K562 (cell line): ENCODE measurements around the gene TNFSF4. TPM values are rescaled to one million over a fixed set of nuclear protein-coding genes. Genes with fewer than 3 reads are reported as not detected.

Experiments
- CREBBP ChIP-seq: IDR thresholded peaks from one replicate; pipeline ENCODE4 v1.6.1; 2012; ENCODE audit warnings: low read depth, mild to moderate bottlenecking, control low read depth, inconsistent platforms, low read length
- EP300 ChIP-seq: IDR thresholded peaks from 2 replicates; pipeline ENCODE4 v1.6.1; 2012; ENCODE audit warnings: low read length, improper control_type of control experiment
- FUS ChIP-seq: fragments of 200-400 bp; formaldehyde crosslinking; optimal IDR thresholded peaks from 2 replicates; pipeline ENCODE3; 2017; ENCODE audit warnings: low read depth, low read length
- HES1 ChIP-seq: fragments of 450-650 bp; IDR thresholded peaks from 2 replicates; pipeline ENCODE4 v1.6.1; 2016; ENCODE audit warnings: low read depth, mild to moderate bottlenecking, moderate library complexity
- ZBTB40 ChIP-seq, 2 experiments: fragments of 450-650 bp in 1 of 2; sonication (generic) in 1 of 2; formaldehyde crosslinking in 1 of 2; IDR thresholded peaks; 2 replicates each; pipeline versions ENCODE4 v1.7.1 to v1.9.0; 2016 to 2022; ENCODE audit warnings: inconsistent platforms in 1 of 2, mild to moderate bottlenecking in 1 of 2, missing genetic modification reagents in 1 of 2
- polyA plus RNA-seq, 8 experiments: library from polyadenylated mRNA; depleted of rRNA in 4 of 8; stranded (reverse) in 5 of 8; unstranded in 3 of 8; fragments of >200 nt; fragmentation: Nextera tagmentation in 2 of 8; fragmentation: Illumina TruSeq in 1 of 8; extraction: Ambion mirVana in 2 of 8; extraction: Trizol in 1 of 8; gene quantifications; 2 replicates each; pipeline versions ENCODE4 v1.2.1 to v1.2.3, GENCODE V29; 2011 to 2014; ENCODE audit warnings: inconsistent platforms in 1 of 8, missing spikeins in 1 of 8
- total RNA-seq, 7 experiments: library from RNA; depleted of rRNA in 6 of 7; stranded (reverse); fragments of >200 nt in 6 of 7; fragmentation: Illumina TruSeq in 2 of 7; extraction: Trizol in 2 of 7; gene quantifications; 2 replicates each; pipeline versions ENCODE4 v1.2.1 to v1.2.3, GENCODE V29; 2011 to 2021; ENCODE audit warnings: low replicate concordance in 1 of 7

The TNFSF4 gene
- total and polyA plus RNA-seq, 9 of the 15 experiments (the other 6 are each of a cell fraction or from before 2014, with no cell fraction given), result 0.08 to 0.23 (median 0.15) TPM; not detected in 1

- TF ChIP-seq ZBTB40 (IDR thresholded peaks at IDR 0.05) (peak; percentile 77), ZBTB40 (CRISPR knock-in tag; IDR thresholded peaks at IDR 0.05) (peak; percentile 45; the same call in 1 of the 2 replicates), EP300 (no peak), FUS (no peak), CREBBP (no peak), HES1 (no peak)
- TF ChIP-seq, all 486 proteins: peak for 1
Measured at GRCh38 chr1:173234899-173235298, 27.8 kb upstream of the TNFSF4 start (continued).
